ENCODE data around the gene PTDSS2.

Gene PTDSS2

DNA sequence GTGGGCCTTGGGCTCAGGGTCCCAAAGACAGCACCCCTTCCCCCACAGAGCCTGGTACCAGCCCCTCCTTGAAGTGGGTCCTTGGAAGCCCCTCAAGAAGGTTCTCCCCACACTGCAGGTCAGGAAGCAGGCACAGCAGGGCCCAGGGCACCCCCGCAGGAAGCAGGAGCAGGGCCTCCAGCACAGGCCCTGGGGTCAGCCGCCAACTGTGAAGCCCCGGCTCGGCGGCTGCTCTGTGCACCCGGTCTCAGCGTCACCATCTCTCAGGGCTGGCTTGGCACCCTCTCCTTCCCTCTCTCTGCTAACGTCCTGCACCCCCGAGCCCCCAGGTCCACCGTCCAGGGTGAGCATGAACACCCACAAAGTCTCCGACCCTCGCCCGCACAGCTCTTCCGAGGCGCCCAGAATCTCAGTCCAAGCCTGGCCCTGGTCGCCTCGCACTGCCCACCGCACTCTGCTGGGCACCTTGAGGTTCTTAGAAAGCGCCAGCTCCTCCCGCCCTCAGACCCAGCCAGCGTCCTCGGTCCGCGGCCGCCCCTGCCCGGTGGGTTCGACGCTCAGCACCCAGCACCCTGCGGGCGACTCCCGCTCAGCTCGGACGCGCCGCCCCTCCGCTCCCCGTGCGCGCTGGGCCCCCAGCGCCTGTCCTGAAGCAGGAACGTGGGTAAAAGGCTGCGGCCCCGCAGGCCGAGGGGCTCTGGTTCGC, 33.9 kb upstream of the PTDSS2 start:
- H3K27me3 ChIP-seq (ENCODE audit: insufficient read depth, low read length): peaks cover 34% of the 10 kb centered on the region
- H3K36me3 ChIP-seq (ENCODE audit: insufficient read depth, low read length): no peaks in the 10 kb centered on the region
- H3K9ac ChIP-seq (ENCODE audit: low read depth, low read length): peak overlapping the region; percentile 65
- H3K4me3 ChIP-seq (ENCODE audit: low read length): peak overlapping the region; percentile 68
- H3K9me3 ChIP-seq (ENCODE audit: insufficient read depth, low read depth, low read length): no peaks in the 10 kb centered on the region
- no peak overlapping the region for H3K27ac ChIP-seq (ENCODE audit: low read depth, low read length)
- WGBS: 28% methylated on average over 45 of the region's 45 CpGs
- H3K4me1 ChIP-seq (ENCODE audit: insufficient read depth, low read length): 0 out of 2 replicates have a peak, but pooled peaks cover 3% of the 10 kb centered on the region

GRCh38 chr11:416757-417621, 33.1 kb upstream of the PTDSS2 start:
- H3K9ac ChIP-seq (ENCODE audit: low read depth, low read length): peak overlapping the region; percentile 65
- H3K4me3 ChIP-seq (ENCODE audit: low read length): peak overlapping the region; percentile 68
- H3K9me3 ChIP-seq (ENCODE audit: insufficient read depth, low read depth, low read length): no peaks in the 10 kb centered on the region
- H3K4me1 ChIP-seq (ENCODE audit: insufficient read depth, low read length): 0 out of 2 replicates have a peak, but pooled peaks cover 3% of the 10 kb centered on the region
- WGBS: 1% methylated on average over 97 of the region's 97 CpGs
- no peaks in the 10 kb centered on the region for H3K36me3 ChIP-seq (ENCODE audit: insufficient read depth, low read length)
- H3K27ac ChIP-seq (ENCODE audit: low read depth, low read length): 0 out of 2 replicates have a peak overlapping the region, but pooled peaks have one; percentile 41
- H3K27me3 ChIP-seq (ENCODE audit: insufficient read depth, low read length): peaks cover 34% of the 10 kb centered on the region

- H3K9me3 ChIP-seq (ENCODE audit: insufficient read depth, low read depth, low read length): no peaks in the 10 kb centered on the region
- 73% methylated on average over 19 of the region's 19 CpGs for WGBS
- peak overlapping the region; percentile 68 for H3K4me3 ChIP-seq (ENCODE audit: low read length)
- no peaks in the 10 kb centered on the region for H3K36me3 ChIP-seq (ENCODE audit: insufficient read depth, low read length)
- peak overlapping the region; percentile 65; the same call in 1 of the 2 replicates for H3K9ac ChIP-seq (ENCODE audit: low read depth, low read length)
- 0 out of 2 replicates have a peak, but pooled peaks cover 3% of the 10 kb centered on the region for H3K4me1 ChIP-seq (ENCODE audit: insufficient read depth, low read length)
- peaks cover 34% of the 10 kb centered on the region for H3K27me3 ChIP-seq (ENCODE audit: insufficient read depth, low read length)
- no peak overlapping the region for H3K27ac ChIP-seq (ENCODE audit: low read depth, low read length)
Measured at GRCh38 chr11:417652-418342, 32.3 kb upstream of the PTDSS2 start.

GRCh38 chr11:418343-419247, 31.5 kb upstream of the PTDSS2 start:
- Histone ChIP-seq H3K4me1 (ENCODE audit: insufficient read depth, low read length) (0 out of 2 replicates have a peak, but pooled peaks cover 3% of the 10 kb centered on the region), H3K27me3 (ENCODE audit: insufficient read depth, low read length) (peaks cover 34% of the 10 kb centered on the region), H3K9ac (ENCODE audit: low read depth, low read length) (no peak overlapping the region), H3K36me3 (ENCODE audit: insufficient read depth, low read length) (no peaks in the 10 kb centered on the region), H3K4me3 (ENCODE audit: low read length) (no peak overlapping the region), H3K27ac (ENCODE audit: low read depth, low read length) (no peak overlapping the region), H3K9me3 (ENCODE audit: insufficient read depth, low read depth, low read length) (no peaks in the 10 kb centered on the region)
- 94% methylated on average over 30 of the region's 30 CpGs for WGBS

GRCh38 chr11:419248-420005, 30.7 kb upstream of the PTDSS2 start:
- peaks cover 37% of the 10 kb centered on the region for H3K27me3 ChIP-seq (ENCODE audit: insufficient read depth, low read length)
- no peaks in the 10 kb centered on the region for H3K9me3 ChIP-seq (ENCODE audit: insufficient read depth, low read depth, low read length)
- H3K4me1 ChIP-seq (ENCODE audit: insufficient read depth, low read length): 0 out of 2 replicates have a peak, but pooled peaks cover 3% of the 10 kb centered on the region
- H3K9ac ChIP-seq (ENCODE audit: low read depth, low read length): no peak overlapping the region
- no peaks in the 10 kb centered on the region for H3K36me3 ChIP-seq (ENCODE audit: insufficient read depth, low read length)
- no peak overlapping the region for H3K27ac ChIP-seq (ENCODE audit: low read depth, low read length)
- WGBS: 86% methylated on average over 20 of the region's 20 CpGs
- H3K4me3 ChIP-seq (ENCODE audit: low read length): no peak overlapping the region

DNA sequence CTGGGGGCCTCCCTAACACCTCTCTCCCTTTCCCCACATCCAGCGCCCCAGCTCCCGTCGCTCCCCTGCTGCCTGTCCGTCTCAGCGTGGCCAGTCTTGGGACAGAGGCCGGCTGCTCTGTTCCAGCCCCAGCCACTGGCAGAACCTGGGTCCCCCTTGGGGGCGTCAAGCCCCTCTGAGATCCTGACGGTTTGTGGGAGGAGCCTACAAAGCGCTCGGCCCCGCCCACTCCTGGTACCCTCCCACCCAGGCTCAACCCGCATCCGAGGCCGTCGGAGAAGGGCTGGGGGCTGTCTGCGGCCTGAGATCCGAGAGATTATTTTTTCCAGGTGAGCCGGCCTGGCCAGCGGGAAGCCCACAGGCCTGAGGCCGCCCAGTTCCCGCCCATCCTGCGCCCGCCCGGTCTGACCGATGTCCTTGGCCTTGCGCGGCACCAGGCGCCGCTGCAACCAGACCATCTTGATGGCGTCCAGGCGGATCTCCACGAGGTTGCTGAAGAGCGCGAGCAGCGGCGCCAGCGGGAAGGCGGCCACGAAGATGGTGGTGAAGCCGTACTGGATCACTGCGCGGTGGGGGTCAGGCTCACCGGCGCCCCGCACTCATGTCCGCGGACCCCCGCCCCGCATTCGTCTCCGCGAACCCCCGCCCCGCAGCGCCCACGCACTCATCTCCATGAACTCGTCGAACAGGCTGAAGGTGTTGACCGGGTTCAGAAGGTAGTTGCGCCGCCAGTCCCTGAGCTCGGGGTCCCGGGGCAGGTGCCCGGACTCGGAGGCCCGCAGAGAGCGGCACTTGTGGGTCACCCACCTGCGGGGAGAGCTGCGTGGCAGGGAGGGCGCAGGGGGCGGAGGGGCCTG, 29.8 kb upstream of the PTDSS2 start:
- Histone ChIP-seq H3K9ac (ENCODE audit: low read depth, low read length) (no peak overlapping the region), H3K4me1 (ENCODE audit: insufficient read depth, low read length) (0 out of 2 replicates have a peak, but pooled peaks cover 2% of the 10 kb centered on the region), H3K36me3 (ENCODE audit: insufficient read depth, low read length) (no peaks in the 10 kb centered on the region), H3K9me3 (ENCODE audit: insufficient read depth, low read depth, low read length) (no peaks in the 10 kb centered on the region), H3K27me3 (ENCODE audit: insufficient read depth, low read length) (peaks cover 43% of the 10 kb centered on the region), H3K4me3 (ENCODE audit: low read length) (no peak overlapping the region), H3K27ac (ENCODE audit: low read depth, low read length) (no peak overlapping the region)
- WGBS: 93% methylated on average over 71 of the region's 71 CpGs

DNA sequence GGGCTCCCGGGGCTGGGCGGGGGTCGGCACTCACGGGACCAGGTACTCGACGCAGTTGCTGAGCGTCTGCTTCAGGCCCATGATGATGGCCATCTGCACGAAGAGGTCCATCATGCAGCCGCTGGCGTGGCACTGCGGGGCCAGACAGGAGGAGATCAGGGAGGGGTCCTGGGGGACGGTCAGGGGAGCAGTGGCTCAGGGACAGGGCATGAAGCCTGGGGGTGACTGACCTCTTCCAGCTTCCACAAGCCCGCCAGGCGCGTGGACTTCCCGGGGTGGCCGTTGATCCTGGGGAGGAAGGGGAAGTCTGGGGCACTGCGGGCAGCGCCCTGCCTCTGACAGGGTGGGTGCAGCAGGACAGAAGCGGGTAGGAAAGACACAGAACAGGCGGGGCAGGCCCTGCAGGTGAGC, 29.2 kb upstream of the PTDSS2 start:
- Histone ChIP-seq H3K36me3 (ENCODE audit: insufficient read depth, low read length) (no peaks in the 10 kb centered on the region), H3K9me3 (ENCODE audit: insufficient read depth, low read depth, low read length) (no peaks in the 10 kb centered on the region), H3K27me3 (ENCODE audit: insufficient read depth, low read length) (peaks cover 39% of the 10 kb centered on the region), H3K9ac (ENCODE audit: low read depth, low read length) (no peak overlapping the region), H3K4me1 (ENCODE audit: insufficient read depth, low read length) (no peaks in the 10 kb centered on the region), H3K4me3 (ENCODE audit: low read length) (no peak overlapping the region), H3K27ac (ENCODE audit: low read depth, low read length) (no peak overlapping the region)
- WGBS: 95% methylated on average over 21 of the region's 21 CpGs

DNA sequence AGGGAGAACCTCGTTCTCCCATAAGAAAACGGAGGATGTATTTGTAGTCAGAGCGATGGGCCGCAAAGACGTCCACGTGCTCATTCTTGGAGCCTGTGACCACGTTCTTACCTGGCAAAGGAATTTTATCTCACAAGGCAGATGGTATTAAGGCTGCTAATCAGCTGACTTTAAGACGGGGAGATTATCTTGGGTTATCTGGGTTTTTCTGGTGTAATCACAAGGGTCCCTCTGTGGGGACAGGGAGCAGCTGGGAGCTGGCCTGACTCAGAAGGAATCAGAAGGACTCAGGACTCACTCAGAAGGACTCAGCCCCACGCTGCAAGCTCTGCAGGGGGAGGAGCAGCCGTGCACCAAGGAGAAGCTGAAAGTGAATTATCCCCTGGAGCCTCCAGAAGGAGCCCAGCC, 27.8 kb upstream of the PTDSS2 start:
- Histone ChIP-seq H3K27ac (ENCODE audit: low read depth, low read length) (no peak overlapping the region), H3K9ac (ENCODE audit: low read depth, low read length) (no peak overlapping the region), H3K9me3 (ENCODE audit: insufficient read depth, low read depth, low read length) (no peaks in the 10 kb centered on the region), H3K36me3 (ENCODE audit: insufficient read depth, low read length) (no peaks in the 10 kb centered on the region), H3K27me3 (ENCODE audit: insufficient read depth, low read length) (peaks cover 25% of the 10 kb centered on the region), H3K4me3 (ENCODE audit: low read length) (no peak overlapping the region), H3K4me1 (ENCODE audit: insufficient read depth, low read length) (no peaks in the 10 kb centered on the region)
- WGBS: 82% methylated on average over 10 of the region's 10 CpGs

DNA sequence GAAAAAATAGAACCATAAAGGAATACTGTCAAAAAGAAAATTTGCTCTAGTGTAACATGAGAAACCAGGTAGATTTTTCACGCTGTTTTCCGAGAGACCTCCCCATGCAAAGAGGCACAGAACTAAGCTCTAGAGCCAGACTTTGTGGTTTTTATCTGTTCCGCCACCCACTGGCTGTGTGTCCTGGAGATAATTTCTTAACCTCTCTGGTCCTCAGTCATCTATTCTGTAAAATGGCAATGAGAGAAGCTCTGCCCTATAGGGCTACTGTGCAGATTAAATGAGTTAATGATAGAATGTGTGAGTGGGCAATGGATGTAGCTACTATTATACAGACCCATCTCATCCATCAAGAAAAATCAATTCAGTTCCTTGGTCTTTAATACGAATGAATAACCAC, 25.8 kb upstream of the PTDSS2 start:
- Histone ChIP-seq H3K4me1 (ENCODE audit: insufficient read depth, low read length) (no peaks in the 10 kb centered on the region), H3K27me3 (ENCODE audit: insufficient read depth, low read length) (peaks cover 10% of the 10 kb centered on the region), H3K36me3 (ENCODE audit: insufficient read depth, low read length) (no peaks in the 10 kb centered on the region), H3K4me3 (ENCODE audit: low read length) (no peak overlapping the region), H3K9ac (ENCODE audit: low read depth, low read length) (no peak overlapping the region), H3K27ac (ENCODE audit: low read depth, low read length) (no peak overlapping the region), H3K9me3 (ENCODE audit: insufficient read depth, low read depth, low read length) (no peaks in the 10 kb centered on the region)
- 93% methylated on average over 4 of the region's 4 CpGs for WGBS

Data from HUES64 (cell line).